HEK293 (cell line): ENCODE data around the gene EEFSEC.

Experiments
- CTCF ChIA-PET: fragments of 350-600 bp; formaldehyde crosslinking; extraction: SDS; loops from one replicate; lab custom pipeline; 2021; ENCODE audit warnings: antibody characterized with exemption; lab: Yijun Ruan, JAX
- POLR2A ChIA-PET: fragments of 300-600 bp; formaldehyde crosslinking; extraction: SDS; loops from one replicate; lab custom pipeline; 2020; ENCODE audit warnings: antibody characterized with exemption, inconsistent platforms; lab: Yijun Ruan, JAX
- H3K27ac ChIP-seq: fragments of 200-500 bp; sonication (Bioruptor generic); 2 replicates; pipeline ENCODE4 v1.5.1; 2014; ENCODE audit warnings: low read depth, low read length, control low read depth, inconsistent platforms; ENCODE audit errors: extremely low read depth
- H3K36me3 ChIP-seq, 2 experiments: fragments of 200-500 bp in 1 of 2; sonication (Bioruptor generic) in 1 of 2; 1 replicate in 1 of 2; 2 replicates in 1 of 2; pipeline ENCODE4 v1.5.1; 2014 to 2017; ENCODE audit warnings: inconsistent platforms in 2 of 2, low read length in 2 of 2; ENCODE audit not compliant: control insufficient read depth in 2 of 2, insufficient read depth in 1 of 2
- H3K4me1 ChIP-seq: fragments of 200-500 bp; sonication (Bioruptor generic); 2 replicates; pipeline ENCODE4 v1.5.1; 2014; ENCODE audit warnings: mild to moderate bottlenecking, low read length, inconsistent platforms; ENCODE audit not compliant: control insufficient read depth, insufficient read depth
- H3K4me3 ChIP-seq: 2 replicates; pipeline ENCODE4 v1.5.1; 2011; ENCODE audit warnings: low read depth, mild to moderate bottlenecking, control low read depth, low read length, moderate library complexity
- H3K9me3 ChIP-seq: fragments of 200-500 bp; sonication (Bioruptor generic); 2 replicates; pipeline ENCODE4 v1.5.1; 2014; ENCODE audit warnings: low read depth, low read length, inconsistent platforms; ENCODE audit not compliant: control insufficient read depth, insufficient read depth
- OSR2 ChIP-seq: fragments of 450-650 bp; formaldehyde crosslinking; IDR thresholded peaks from 2 replicates; pipeline ENCODE4 v1.5.1; 2016; ENCODE audit warnings: missing biosample characterization, missing genetic modification characterization
- PRDM10 ChIP-seq: fragments of 450-650 bp; formaldehyde crosslinking; IDR thresholded peaks from 2 replicates; pipeline ENCODE4 v1.5.1; 2016; ENCODE audit warnings: missing biosample characterization, missing genetic modification characterization
- SP7 ChIP-seq: fragments of 450-650 bp; formaldehyde crosslinking; IDR thresholded peaks from 2 replicates; pipeline ENCODE4 v1.5.1; 2016; ENCODE audit warnings: missing biosample characterization, missing genetic modification characterization
- TSHZ1 ChIP-seq: fragments of 450-650 bp; formaldehyde crosslinking; IDR thresholded peaks from 2 replicates; pipeline ENCODE4 v1.5.1; 2016; ENCODE audit warnings: missing biosample characterization, missing genetic modification characterization, borderline replicate concordance
- ZBTB6 ChIP-seq: fragments of 450-650 bp; formaldehyde crosslinking; IDR thresholded peaks from 2 replicates; pipeline ENCODE4 v1.5.1; 2017; ENCODE audit warnings: missing biosample characterization, missing genetic modification characterization
- ZNF138 ChIP-seq: fragments of 450-650 bp; formaldehyde crosslinking; IDR thresholded peaks from 2 replicates; pipeline ENCODE4 v1.5.1; 2016; ENCODE audit warnings: missing biosample characterization, missing genetic modification characterization, borderline replicate concordance
- ZNF146 ChIP-seq: fragments of 450-650 bp; formaldehyde crosslinking; IDR thresholded peaks from 2 replicates; pipeline ENCODE4 v1.5.1; 2016; ENCODE audit warnings: missing biosample characterization, missing genetic modification characterization
- ZNF274 ChIP-seq, 2 experiments: fragments of 200-500 bp in 1 of 2; fragments of 450-650 bp in 1 of 2; sonication (Bioruptor generic) in 1 of 2; formaldehyde crosslinking in 1 of 2; IDR thresholded peaks; 2 replicates each; pipeline versions ENCODE4 v1.5.1 to v1.6.1; 2014 to 2016; ENCODE audit warnings: borderline replicate concordance in 1 of 2, inconsistent platforms in 1 of 2, low read length in 1 of 2, missing biosample characterization in 1 of 2, missing genetic modification characterization in 1 of 2
- ZNF354C ChIP-seq: fragments of 450-650 bp; formaldehyde crosslinking; IDR thresholded peaks from 2 replicates; pipeline ENCODE4 v1.5.1; 2016; ENCODE audit warnings: missing biosample characterization, missing genetic modification characterization, low read depth, borderline replicate concordance
- ZNF398 ChIP-seq: fragments of 450-650 bp; formaldehyde crosslinking; IDR thresholded peaks from 2 replicates; pipeline ENCODE4 v1.5.1; 2017; ENCODE audit warnings: missing biosample characterization, missing genetic modification characterization
- ZNF426 ChIP-seq: fragments of 450-650 bp; formaldehyde crosslinking; IDR thresholded peaks from 2 replicates; pipeline ENCODE4 v1.5.1; 2017; ENCODE audit warnings: missing biosample characterization, missing genetic modification characterization, mild to moderate bottlenecking, inconsistent platforms, moderate library complexity
- ZNF548 ChIP-seq: fragments of 450-650 bp; formaldehyde crosslinking; IDR thresholded peaks from 2 replicates; pipeline ENCODE4 v1.5.1; 2016; ENCODE audit warnings: missing biosample characterization, missing genetic modification characterization
- ZNF629 ChIP-seq: fragments of 450-650 bp; formaldehyde crosslinking; IDR thresholded peaks from 2 replicates; pipeline ENCODE4 v1.5.1; 2017; ENCODE audit warnings: missing biosample characterization, missing genetic modification characterization
- ZNF654 ChIP-seq: fragments of 450-650 bp; formaldehyde crosslinking; IDR thresholded peaks from 2 replicates; pipeline ENCODE4 v1.5.1; 2016; ENCODE audit warnings: low read depth, missing biosample characterization, missing genetic modification characterization
- ZNF704 ChIP-seq: fragments of 450-650 bp; formaldehyde crosslinking; IDR thresholded peaks from 2 replicates; pipeline ENCODE4 v1.5.1; 2016; ENCODE audit warnings: missing biosample characterization, missing genetic modification characterization
- ZNF768 ChIP-seq: fragments of 450-650 bp; formaldehyde crosslinking; IDR thresholded peaks from 2 replicates; pipeline ENCODE4 v1.5.1; 2018; ENCODE audit warnings: missing biosample characterization, mild to moderate bottlenecking, missing genetic modification characterization

The EEFSEC gene

GRCh38 chr3:128182656-128183055, 29.4 kb downstream of the EEFSEC start:
- POLR2A ChIA-PET, result no interaction called here
- TF ChIP-seq ZNF138 (no peak), ZBTB6 (tag by site-specific recombination) (no peak), ZNF654 (tag by site-specific recombination) (no peak), ZNF354C (tag by site-specific recombination) (no peak), ZNF629 (tag by site-specific recombination) (no peak), ZNF768 (tag by site-specific recombination) (no peak), PRDM10 (tag by site-specific recombination) (no peak)
- TF ChIP-seq, all 188 proteins: peak for 0
- CTCF ChIA-PET, result no interaction called here
- H3K4me3 ChIP-seq, result no peak overlapping the region
- no peak overlapping the region for H3K27ac ChIP-seq
- no peaks in the 10 kb centered on the region for H3K4me1 ChIP-seq
- H3K9me3 ChIP-seq, result no peaks in the 10 kb centered on the region
- no peaks in the 10 kb centered on the region for H3K36me3 ChIP-seq

- H3K27ac ChIP-seq, result no peak overlapping the region
- H3K4me3 ChIP-seq, result no peak overlapping the region
- H3K36me3 ChIP-seq, result no peaks in the 10 kb centered on the region
- no peaks in the 10 kb centered on the region for H3K9me3 ChIP-seq
- no peak for TF ChIP-seq TSHZ1 (tag by site-specific recombination)
- TF ChIP-seq ZNF146 (tag by site-specific recombination), result peak; percentile 32; the same call in 1 of the 2 replicates
- ChIA-PET POLR2A (no interaction called here), CTCF (interaction anchor here (0.7 kb wide), 1 partner anchor 137 kb away, joined by 3 read pairs; no protein-coding TSS in a partner anchor)
- H3K4me1 ChIP-seq, result no peaks in the 10 kb centered on the region
These were observed 32.6 kb downstream of the EEFSEC start for GRCh38 chr3:128185630-128186447.

GRCh38 chr3:128187495-128187894, 34.2 kb downstream of the EEFSEC start:
- Histone ChIP-seq H3K4me1 (no peaks in the 10 kb centered on the region), H3K9me3 (no peaks in the 10 kb centered on the region), H3K36me3 (no peaks in the 10 kb centered on the region), H3K27ac (no peak overlapping the region), H3K4me3 (no peak overlapping the region)
- ChIA-PET CTCF (no interaction called here), POLR2A (no interaction called here)
- no peak for TF ChIP-seq ZNF548
- TF ChIP-seq SP7, result no peak
- no peak for TF ChIP-seq ZNF426 (tag by site-specific recombination)
- no peak for TF ChIP-seq ZNF398 (tag by site-specific recombination)
- TF ChIP-seq ZNF704 (tag by site-specific recombination), result no peak
- TF ChIP-seq OSR2 (tag by site-specific recombination), result no peak
- no peak for TF ChIP-seq ZNF274 (IDR thresholded peaks at IDR 0.05; ENCODE audit: low read length)
- no peak for TF ChIP-seq ZNF274 (tag by site-specific recombination; IDR thresholded peaks at IDR 0.05; ENCODE audit: borderline replicate concordance)
